Measurements from ENCODE around the gene CCNL2.

The CCNL2 gene

GRCh38 chr1:1381294-1381693, 17.8 kb downstream of the CCNL2 start:
- ChIA-PET CTCF (interaction anchor here (0.6 kb wide), 2 partner anchors 18 to 26 kb away, joined by 3 to 4 read pairs; partner anchors contain the start of gene CCNL2), POLR2A (interaction anchor here (1.1 kb wide), 1 partner anchor 18 kb away, joined by 4 read pairs; the partner anchor contains the start of gene CCNL2)
- no peak for TF ChIP-seq ZNF324 (tag by site-specific recombination; IDR thresholded peaks at IDR 0.05)
- TF ChIP-seq ZNF645 (tag by site-specific recombination; IDR thresholded peaks at IDR 0.05) = no peak
- no peak for TF ChIP-seq ZNF548 (tag by site-specific recombination; IDR thresholded peaks at IDR 0.05)
- no peak for TF ChIP-seq ZNF157 (tag by site-specific recombination; IDR thresholded peaks at IDR 0.05)
- no peak for TF ChIP-seq ZNF132 (tag by site-specific recombination; IDR thresholded peaks at IDR 0.05; ENCODE audit: borderline replicate concordance)
- TF ChIP-seq SCRT1 (tag by site-specific recombination; IDR thresholded peaks at IDR 0.05; ENCODE audit: borderline replicate concordance) = no peak
- no peak for TF ChIP-seq ZNF26 (tag by site-specific recombination; IDR thresholded peaks at IDR 0.05)
- TF ChIP-seq ZSCAN4 (tag by site-specific recombination; IDR thresholded peaks at IDR 0.05) = no peak
- TF ChIP-seq ZNF311 (tag by site-specific recombination; IDR thresholded peaks at IDR 0.05; ENCODE audit: borderline replicate concordance) = no peak
- no peak for TF ChIP-seq ZNF768 (tag by site-specific recombination; IDR thresholded peaks at IDR 0.05)
- TF ChIP-seq ZNF148 (tag by site-specific recombination; IDR thresholded peaks at IDR 0.05; ENCODE audit: borderline replicate concordance) = no peak
- TF ChIP-seq ZNF549 (tag by site-specific recombination; IDR thresholded peaks at IDR 0.05) = no peak
- no peak for TF ChIP-seq ZNF121 (tag by site-specific recombination; IDR thresholded peaks at IDR 0.05)
- no peak for TF ChIP-seq OVOL3 (tag by site-specific recombination; IDR thresholded peaks at IDR 0.05)
- no peak for TF ChIP-seq ZNF214 (tag by site-specific recombination; IDR thresholded peaks at IDR 0.05; ENCODE audit: borderline replicate concordance)
- no peak for TF ChIP-seq ZNF76 (tag by site-specific recombination; IDR thresholded peaks at IDR 0.05; ENCODE audit: borderline replicate concordance, low read depth)

GRCh38 chr1:1380860-1381259, 18.3 kb downstream of the CCNL2 start:
- Histone ChIP-seq H3K27ac (ENCODE audit: extremely low read depth, low read depth, low read length) (no peak overlapping the region), H3K36me3 (ENCODE audit: control insufficient read depth in 2 of 2, insufficient read depth in 1 of 2, low read length in 2 of 2) (peaks cover 3 to 49% of the 10 kb centered on the region in 2 experiments; a peak in 2 of 3 replicates), H3K4me1 (ENCODE audit: control insufficient read depth, insufficient read depth, low read length) (no peaks in the 10 kb centered on the region), H3K9me3 (ENCODE audit: control insufficient read depth, insufficient read depth, low read depth, low read length) (no peaks in the 10 kb centered on the region), H3K4me3 (ENCODE audit: low read depth, low read length) (no peak overlapping the region)
- ChIA-PET CTCF (interaction anchor here (0.6 kb wide), 2 partner anchors 18 to 27 kb away, joined by 3 to 4 read pairs; partner anchors contain the start of gene CCNL2), POLR2A (interaction anchor here (1.1 kb wide), 1 partner anchor 19 kb away, joined by 4 read pairs; the partner anchor contains the start of gene CCNL2)
- no peak for TF ChIP-seq ZNF843 (tag by site-specific recombination; IDR thresholded peaks at IDR 0.05)
- no peak for TF ChIP-seq ZNF654 (tag by site-specific recombination; IDR thresholded peaks at IDR 0.05; ENCODE audit: low read depth)
- no peak for TF ChIP-seq REST (tag by site-specific recombination; IDR thresholded peaks at IDR 0.05)
- no peak for TF ChIP-seq ZNF530 (tag by site-specific recombination; IDR thresholded peaks at IDR 0.05; ENCODE audit: low read depth)
- no peak for TF ChIP-seq GLIS1 (tag by site-specific recombination; IDR thresholded peaks at IDR 0.05)
- no peak for TF ChIP-seq ZBTB6 (tag by site-specific recombination; IDR thresholded peaks at IDR 0.05)
- no peak for TF ChIP-seq KLF16 (tag by site-specific recombination; IDR thresholded peaks at IDR 0.05)
- TF ChIP-seq MEIS1 (CRISPR knock-in tag; IDR thresholded peaks at IDR 0.05; ENCODE audit: borderline replicate concordance) = no peak
- TF ChIP-seq ZNF548 (tag by site-specific recombination; IDR thresholded peaks at IDR 0.05) = no peak

More at GRCh38 chr1:1381294-1381693, 17.8 kb downstream of the CCNL2 start:
- Histone ChIP-seq H3K4me1 (ENCODE audit: control insufficient read depth, insufficient read depth, low read length) (no peaks in the 10 kb centered on the region), H3K9me3 (ENCODE audit: control insufficient read depth, insufficient read depth, low read depth, low read length) (no peaks in the 10 kb centered on the region), H3K36me3 (ENCODE audit: control insufficient read depth in 2 of 2, insufficient read depth in 1 of 2, low read length in 2 of 2) (peaks cover 6 to 51% of the 10 kb centered on the region in 2 experiments; a peak in 2 of 3 replicates), H3K4me3 (ENCODE audit: low read depth, low read length) (no peak overlapping the region), H3K27ac (ENCODE audit: extremely low read depth, low read depth, low read length) (no peak overlapping the region)
